ENCODE results near the gene THSD4.
"Not testable (repeated sequence)": the region's sequence is repeated elsewhere in the genome, so short reads cannot be mapped to it uniquely, and the experiment has no call there.

The THSD4 gene

GRCh38 chr15:71194286-71194685 lies 79.0 kb downstream of the THSD4 start:
- DNase-seq = no peak

- no peak for DNase-seq
Observed at GRCh38 chr15:71195242-71195641, 80.0 kb downstream of the THSD4 start.

- DNase-seq = no peak
Observed at GRCh38 chr15:71197620-71198019, 82.3 kb downstream of the THSD4 start.

- no peak for DNase-seq
Observed at GRCh38 chr15:71198846-71199245, 83.6 kb downstream of the THSD4 start.

GRCh38 chr15:71199384-71200351 lies 84.4 kb downstream of the THSD4 start:
- no peak for DNase-seq

- no peak for DNase-seq
Observed at GRCh38 chr15:71201477-71201876, 86.2 kb downstream of the THSD4 start.

GRCh38 chr15:71202712-71203111 lies 87.4 kb downstream of the THSD4 start:
- DNase-seq = no peak

GRCh38 chr15:71203586-71204474 lies 88.6 kb downstream of the THSD4 start:
- no peak for DNase-seq

GRCh38 chr15:71207141-71207540 lies 91.9 kb downstream of the THSD4 start:
- no peak for DNase-seq

- no peak for DNase-seq
Observed at GRCh38 chr15:71212146-71212545, 96.9 kb downstream of the THSD4 start.

- DNase-seq = not testable (repeated sequence)
Observed at GRCh38 chr15:71213943-71214342, 98.7 kb downstream of the THSD4 start.

- DNase-seq = no peak
Observed at GRCh38 chr15:71215126-71215894, 100.0 kb downstream of the THSD4 start.

- DNase-seq = no peak
Observed at GRCh38 chr15:71218272-71218805, 103.1 kb downstream of the THSD4 start.

GRCh38 chr15:71219101-71219500 lies 103.8 kb downstream of the THSD4 start:
- no peak for DNase-seq

GRCh38 chr15:71219645-71220044 lies 104.4 kb downstream of the THSD4 start:
- no peak for DNase-seq

GRCh38 chr15:71220828-71221227 lies 105.6 kb downstream of the THSD4 start:
- no peak for DNase-seq

GRCh38 chr15:71221417-71221816 lies 106.1 kb downstream of the THSD4 start:
- no peak for DNase-seq

GRCh38 chr15:71223516-71223915 lies 108.2 kb downstream of the THSD4 start:
- DNase-seq = no peak

- no peak for DNase-seq
Observed at GRCh38 chr15:71224024-71224423, 108.8 kb downstream of the THSD4 start.

GRCh38 chr15:71225851-71226250 lies 110.6 kb downstream of the THSD4 start:
- no peak for DNase-seq

GRCh38 chr15:71226536-71227455 lies 111.5 kb downstream of the THSD4 start:
- no peak for DNase-seq
